Upper lobe of left lung (tissue), 4 donors: Measurements from ENCODE around the gene RASSF5.

Experiments used
- POLR2A ChIP-seq, 4 donors: fragments of 450-650 bp; IDR thresholded peaks; one replicate each; pipeline ENCODE4 v1.5.1; 2016 to 2017; ENCODE audit warnings: antibody characterized with exemption in 4 of 4, mild to moderate bottlenecking in 2 of 4
- POLR2AphosphoS5 ChIP-seq, 2 donors: sonication (generic); formaldehyde crosslinking; IDR thresholded peaks; one replicate each; pipeline ENCODE4 v1.5.1; 2017; ENCODE audit warnings: antibody characterized with exemption in 2 of 2
- TF ChIP-seq, protein P1 (sequence below), 6 experiments: fragments of 450-650 bp in 4 of 6; fragments of 200-600 bp in 2 of 6; sonication (generic) in 2 of 6; IDR thresholded peaks; one replicate each; pipeline ENCODE4 v1.5.1; 2016 to 2019; ENCODE audit warnings: antibody characterized with exemption in 6 of 6

DNA sequence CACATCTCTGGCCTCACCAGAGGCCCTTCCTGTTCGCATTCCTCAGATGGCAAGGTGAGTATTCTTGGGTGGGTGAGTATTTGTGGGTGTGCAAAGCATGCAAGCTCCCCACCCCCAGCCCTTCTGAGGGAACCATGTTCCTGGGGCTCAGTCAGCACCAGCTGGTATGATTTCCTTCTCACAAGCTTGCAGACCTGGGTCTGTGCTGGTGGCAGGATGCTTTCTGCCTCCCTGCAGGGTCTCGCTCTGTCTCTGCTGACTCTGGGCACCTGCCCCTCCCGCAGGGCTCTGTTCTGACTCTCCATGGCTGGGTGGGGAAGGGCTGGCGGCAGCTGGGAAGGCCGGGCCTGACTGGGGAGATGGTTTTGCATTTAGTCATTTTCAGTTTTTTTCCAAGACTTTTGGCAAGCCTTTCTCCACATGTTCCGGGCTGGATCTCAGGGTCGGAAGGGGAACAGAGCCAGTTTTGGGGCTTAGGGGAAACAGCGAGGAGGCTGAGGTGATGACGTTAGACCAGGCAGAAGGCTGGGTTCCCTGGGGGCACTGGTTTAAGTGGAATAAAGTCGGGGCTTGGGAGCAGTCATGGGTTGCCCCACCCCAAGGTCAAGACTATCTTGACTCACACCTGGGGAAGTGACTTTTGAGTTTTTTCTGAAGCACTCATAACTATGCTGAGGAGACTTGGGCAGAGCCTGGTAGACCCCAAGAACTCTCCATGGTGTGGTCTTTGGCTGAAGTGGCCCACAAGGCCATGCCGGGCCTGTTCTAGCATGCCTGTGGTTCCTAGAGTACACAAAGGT, 6.2 kb downstream of the RASSF5 start:
- TF ChIP-seq, protein P1, sequence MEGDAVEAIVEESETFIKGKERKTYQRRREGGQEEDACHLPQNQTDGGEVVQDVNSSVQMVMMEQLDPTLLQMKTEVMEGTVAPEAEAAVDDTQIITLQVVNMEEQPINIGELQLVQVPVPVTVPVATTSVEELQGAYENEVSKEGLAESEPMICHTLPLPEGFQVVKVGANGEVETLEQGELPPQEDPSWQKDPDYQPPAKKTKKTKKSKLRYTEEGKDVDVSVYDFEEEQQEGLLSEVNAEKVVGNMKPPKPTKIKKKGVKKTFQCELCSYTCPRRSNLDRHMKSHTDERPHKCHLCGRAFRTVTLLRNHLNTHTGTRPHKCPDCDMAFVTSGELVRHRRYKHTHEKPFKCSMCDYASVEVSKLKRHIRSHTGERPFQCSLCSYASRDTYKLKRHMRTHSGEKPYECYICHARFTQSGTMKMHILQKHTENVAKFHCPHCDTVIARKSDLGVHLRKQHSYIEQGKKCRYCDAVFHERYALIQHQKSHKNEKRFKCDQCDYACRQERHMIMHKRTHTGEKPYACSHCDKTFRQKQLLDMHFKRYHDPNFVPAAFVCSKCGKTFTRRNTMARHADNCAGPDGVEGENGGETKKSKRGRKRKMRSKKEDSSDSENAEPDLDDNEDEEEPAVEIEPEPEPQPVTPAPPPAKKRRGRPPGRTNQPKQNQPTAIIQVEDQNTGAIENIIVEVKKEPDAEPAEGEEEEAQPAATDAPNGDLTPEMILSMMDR (IDR thresholded peaks at IDR 0.05): no peak
- TF ChIP-seq POLR2AphosphoS5 (IDR thresholded peaks at IDR 0.05) (no peak), POLR2A (IDR thresholded peaks at IDR 0.05) (no peak)
